ENCODE measurements around the gene SMYD2.

DNA sequence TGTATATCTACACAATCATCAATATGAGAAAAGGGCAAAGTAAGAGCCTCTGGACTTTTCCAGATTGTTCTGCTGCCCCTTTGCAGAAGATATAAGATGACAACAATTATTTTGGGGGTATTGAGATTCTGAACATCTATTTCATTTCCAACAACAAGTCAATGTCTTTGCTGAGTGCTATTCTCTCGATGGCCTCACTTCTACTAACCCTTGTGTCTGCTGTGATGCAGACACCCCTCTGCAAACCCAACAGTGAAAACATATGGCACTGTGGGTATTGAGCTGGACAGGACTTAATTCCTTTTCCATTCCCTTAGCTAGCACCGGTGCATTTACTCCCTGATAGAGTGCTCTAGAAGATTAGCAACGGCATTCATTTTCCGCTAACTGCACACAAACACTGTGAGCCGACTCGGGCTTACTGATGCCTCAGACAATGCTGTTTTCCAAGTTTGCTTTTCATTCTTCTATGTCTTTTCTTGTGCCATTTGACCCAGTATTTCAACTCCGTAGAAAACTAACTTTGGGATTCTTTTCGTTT lies 33.4 kb upstream of the SMYD2 start:
- TF ChIP-seq EZH2 (IDR thresholded peaks at IDR 0.05; ENCODE audit: low read length, missing control alignments): no peak
- TF ChIP-seq, protein P1, sequence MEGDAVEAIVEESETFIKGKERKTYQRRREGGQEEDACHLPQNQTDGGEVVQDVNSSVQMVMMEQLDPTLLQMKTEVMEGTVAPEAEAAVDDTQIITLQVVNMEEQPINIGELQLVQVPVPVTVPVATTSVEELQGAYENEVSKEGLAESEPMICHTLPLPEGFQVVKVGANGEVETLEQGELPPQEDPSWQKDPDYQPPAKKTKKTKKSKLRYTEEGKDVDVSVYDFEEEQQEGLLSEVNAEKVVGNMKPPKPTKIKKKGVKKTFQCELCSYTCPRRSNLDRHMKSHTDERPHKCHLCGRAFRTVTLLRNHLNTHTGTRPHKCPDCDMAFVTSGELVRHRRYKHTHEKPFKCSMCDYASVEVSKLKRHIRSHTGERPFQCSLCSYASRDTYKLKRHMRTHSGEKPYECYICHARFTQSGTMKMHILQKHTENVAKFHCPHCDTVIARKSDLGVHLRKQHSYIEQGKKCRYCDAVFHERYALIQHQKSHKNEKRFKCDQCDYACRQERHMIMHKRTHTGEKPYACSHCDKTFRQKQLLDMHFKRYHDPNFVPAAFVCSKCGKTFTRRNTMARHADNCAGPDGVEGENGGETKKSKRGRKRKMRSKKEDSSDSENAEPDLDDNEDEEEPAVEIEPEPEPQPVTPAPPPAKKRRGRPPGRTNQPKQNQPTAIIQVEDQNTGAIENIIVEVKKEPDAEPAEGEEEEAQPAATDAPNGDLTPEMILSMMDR (conservative IDR thresholded peaks at IDR 0.05 in 1 of 2, IDR thresholded peaks at IDR 0.05 in 1 of 2; ENCODE audit: low read depth in 1 of 2, low read length in 2 of 2): no peak
